ENCODE results near the gene RNF215.
A peak's percentile ranks its signal among the peaks of the same experiment; 100 is the strongest.

RNF215 gene

DNA sequence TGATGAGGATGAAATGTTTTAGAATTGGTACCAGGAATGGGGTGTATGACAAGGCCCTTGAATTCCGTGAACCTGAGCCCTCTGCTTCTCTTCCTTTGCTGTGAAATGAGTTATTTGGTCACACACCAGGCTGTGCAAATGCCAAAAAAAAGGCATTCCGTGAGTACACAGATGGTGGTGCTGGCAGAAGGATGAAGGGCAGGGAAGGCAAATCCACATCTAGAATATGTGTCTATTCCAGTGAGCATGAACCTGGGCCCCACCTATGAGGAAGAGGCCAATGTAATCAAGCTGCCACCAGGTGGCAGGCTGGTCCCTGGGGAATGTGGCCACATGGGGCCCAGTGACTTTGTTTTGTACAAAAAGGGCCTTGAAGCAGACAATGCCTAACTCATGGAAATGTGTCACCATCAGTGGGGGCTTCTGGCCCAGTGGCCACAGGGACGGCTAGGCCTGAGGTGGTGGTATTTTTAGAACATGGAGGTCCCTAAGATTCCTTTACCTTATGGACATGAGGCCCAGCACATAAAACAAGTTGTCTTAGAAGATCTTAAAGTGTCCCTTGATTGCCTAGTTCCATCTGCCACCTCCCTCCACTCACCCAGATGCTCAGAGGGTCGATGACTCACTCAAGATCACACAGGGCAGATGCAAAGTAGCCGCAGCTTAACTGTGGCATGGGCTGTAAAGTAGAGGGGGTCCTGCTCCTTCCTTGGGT is 3.9 kb upstream of the RNF215 start:
- Histone ChIP-seq H3K27me3 (ENCODE audit: control insufficient read depth, insufficient read depth, low read length) (peaks cover 7% of the 10 kb centered on the region), H3K9ac (ENCODE audit: low read length) (no peak overlapping the region)

DNA sequence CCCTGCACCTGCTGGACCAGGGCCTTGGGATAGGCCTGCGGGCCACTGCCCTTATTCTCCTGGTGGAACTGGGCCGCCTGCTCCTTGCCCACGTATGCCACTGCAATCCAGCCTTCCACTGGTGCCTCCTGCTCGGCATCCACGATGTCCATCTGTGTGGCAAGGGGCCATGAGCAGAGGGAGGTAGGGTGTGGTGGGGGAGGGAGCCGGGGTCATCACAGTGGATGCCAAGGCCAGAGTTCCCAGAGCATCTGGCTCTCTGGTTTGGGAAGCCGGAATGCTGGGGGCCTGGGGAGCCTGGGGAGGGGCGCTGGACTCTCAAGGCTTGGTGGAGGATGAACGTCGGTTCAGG is 627 bp downstream of the RNF215 start:
- H3K4me3 ChIP-seq (ENCODE audit: low read length): peak overlapping the region; percentile 70
- peak overlapping the region; percentile 27 for H3K9ac ChIP-seq (ENCODE audit: low read length)
- peaks cover 6% of the 10 kb centered on the region for H3K4me1 ChIP-seq (ENCODE audit: control insufficient read depth, low read depth, low read length)
- H3K27ac ChIP-seq (ENCODE audit: low read length): no peak overlapping the region
- H3K36me3 ChIP-seq (ENCODE audit: control insufficient read depth, low read depth, low read length): peaks cover 6% of the 10 kb centered on the region
- peaks cover 4% of the 10 kb centered on the region for H3K9me3 ChIP-seq (ENCODE audit: control insufficient read depth, low read depth, low read length)
- H3K27me3 ChIP-seq (ENCODE audit: control insufficient read depth, insufficient read depth, low read length): no peaks in the 10 kb centered on the region

More for the DNA sequence above, 3.9 kb upstream of the RNF215 start:
- Histone ChIP-seq H3K9me3 (ENCODE audit: control insufficient read depth, low read depth, low read length) (peaks cover 4% of the 10 kb centered on the region), H3K4me1 (ENCODE audit: control insufficient read depth, low read depth, low read length) (peaks cover 12% of the 10 kb centered on the region), H3K4me3 (ENCODE audit: low read length) (no peak overlapping the region), H3K27ac (ENCODE audit: low read length) (no peak overlapping the region), H3K36me3 (ENCODE audit: control insufficient read depth, low read depth, low read length) (no peaks in the 10 kb centered on the region)

DNA sequence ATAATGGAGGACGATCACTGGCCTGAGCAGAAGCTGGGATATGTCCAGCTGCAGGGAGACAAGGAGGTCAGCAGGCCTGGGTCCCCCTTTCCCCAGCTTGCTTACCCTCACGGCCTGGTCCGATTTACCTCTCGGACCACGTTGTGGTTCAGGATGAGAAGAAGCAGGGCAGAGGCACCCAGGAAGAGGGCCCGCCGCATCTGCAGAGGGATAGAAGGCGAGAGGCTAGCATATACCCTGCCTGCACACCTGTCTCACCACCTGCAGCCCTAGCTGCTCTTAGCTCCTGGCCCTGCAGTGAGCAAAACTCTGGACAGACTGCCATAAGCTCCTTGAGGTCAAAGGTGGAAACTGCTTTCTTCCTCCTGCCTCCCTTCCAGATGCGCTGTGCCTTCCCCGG is 1.3 kb downstream of the RNF215 start:
- peaks cover 10% of the 10 kb centered on the region for H3K36me3 ChIP-seq (ENCODE audit: control insufficient read depth, low read depth, low read length)
- peaks cover 6% of the 10 kb centered on the region for H3K4me1 ChIP-seq (ENCODE audit: control insufficient read depth, low read depth, low read length)
- no peak overlapping the region for H3K27ac ChIP-seq (ENCODE audit: low read length)
- H3K4me3 ChIP-seq (ENCODE audit: low read length): no peak overlapping the region
- H3K9me3 ChIP-seq (ENCODE audit: control insufficient read depth, low read depth, low read length): peaks cover 3% of the 10 kb centered on the region
- H3K9ac ChIP-seq (ENCODE audit: low read length): no peak overlapping the region
- H3K27me3 ChIP-seq (ENCODE audit: control insufficient read depth, insufficient read depth, low read length): no peaks in the 10 kb centered on the region

DNA sequence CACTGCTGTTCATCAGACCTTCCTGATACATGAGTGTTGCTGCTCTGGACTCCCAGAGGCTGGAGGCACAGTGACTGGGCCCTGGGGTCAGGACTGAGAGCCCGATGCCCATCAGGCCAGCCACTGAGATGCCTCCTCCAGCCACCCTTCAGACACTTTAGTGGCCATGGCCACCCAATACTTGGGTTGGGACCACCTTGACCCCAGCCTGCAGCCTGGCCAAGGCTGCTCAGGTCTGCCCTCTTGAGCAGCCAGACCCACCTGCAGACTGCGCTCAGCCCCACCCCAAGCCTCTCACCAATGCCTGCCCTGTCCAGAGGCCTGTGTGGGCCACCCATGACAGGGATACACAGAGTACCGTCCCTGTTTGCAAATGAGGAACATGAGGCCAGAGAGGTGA is 4.2 kb downstream of the RNF215 start:
- H3K4me1 ChIP-seq (ENCODE audit: control insufficient read depth, low read depth, low read length): peaks cover 6% of the 10 kb centered on the region

DNA sequence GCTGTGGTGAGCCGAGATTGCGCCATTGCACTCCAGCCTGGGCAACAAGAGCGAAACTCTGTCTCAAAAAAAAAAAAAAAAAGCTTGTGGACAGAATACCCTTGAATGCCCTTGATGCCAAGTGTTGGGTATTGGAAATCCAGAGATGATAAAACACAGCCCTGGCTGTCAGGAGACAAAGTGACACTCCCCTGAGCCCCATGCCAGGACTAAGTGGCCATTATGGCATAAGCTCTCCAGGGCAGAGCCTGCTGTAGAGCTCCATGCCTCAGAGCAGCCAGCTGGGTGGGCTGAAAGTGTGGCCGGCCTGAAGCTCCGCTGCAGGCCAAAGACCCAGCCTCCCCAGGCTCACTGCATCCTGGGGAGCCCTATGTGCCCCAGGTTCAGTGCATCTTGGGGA is 4.9 kb downstream of the RNF215 start:
- Histone ChIP-seq H3K9ac (ENCODE audit: low read length) (no peak overlapping the region), H3K27ac (ENCODE audit: low read length) (no peak overlapping the region), H3K4me1 (ENCODE audit: control insufficient read depth, low read depth, low read length) (peaks cover 6% of the 10 kb centered on the region), H3K36me3 (ENCODE audit: control insufficient read depth, low read depth, low read length) (peaks cover 16% of the 10 kb centered on the region), H3K9me3 (ENCODE audit: control insufficient read depth, low read depth, low read length) (no peaks in the 10 kb centered on the region), H3K4me3 (ENCODE audit: low read length) (no peak overlapping the region), H3K27me3 (ENCODE audit: control insufficient read depth, insufficient read depth, low read length) (no peaks in the 10 kb centered on the region)

More for the DNA sequence above, 4.2 kb downstream of the RNF215 start:
- peaks cover 10% of the 10 kb centered on the region for H3K36me3 ChIP-seq (ENCODE audit: control insufficient read depth, low read depth, low read length)
- no peaks in the 10 kb centered on the region for H3K27me3 ChIP-seq (ENCODE audit: control insufficient read depth, insufficient read depth, low read length)
- no peak overlapping the region for H3K27ac ChIP-seq (ENCODE audit: low read length)
- H3K9me3 ChIP-seq (ENCODE audit: control insufficient read depth, low read depth, low read length): no peaks in the 10 kb centered on the region
- H3K9ac ChIP-seq (ENCODE audit: low read length): no peak overlapping the region
- no peak overlapping the region for H3K4me3 ChIP-seq (ENCODE audit: low read length)

DNA sequence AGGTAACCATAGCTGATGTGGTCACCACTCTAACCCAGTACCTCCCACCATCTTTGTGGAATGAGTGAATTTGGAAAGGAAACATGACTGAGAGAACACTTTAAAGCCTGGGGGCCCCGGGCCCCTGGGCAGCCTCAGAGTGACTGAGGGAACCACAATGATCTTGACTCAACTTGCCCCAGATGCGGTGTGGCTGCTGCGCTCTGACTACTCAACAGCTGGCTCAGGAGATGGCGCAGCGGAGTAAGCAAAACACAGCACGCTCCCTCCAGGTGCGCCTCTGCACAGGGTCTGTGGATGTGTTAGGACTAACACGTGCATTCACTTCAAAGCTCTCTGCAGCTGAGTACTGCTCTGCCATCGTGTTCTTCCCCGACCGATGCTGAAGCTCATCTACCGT is 5.9 kb downstream of the RNF215 start:
- Histone ChIP-seq H3K4me3 (ENCODE audit: low read length) (no peak overlapping the region), H3K4me1 (ENCODE audit: control insufficient read depth, low read depth, low read length) (peaks cover 2% of the 10 kb centered on the region), H3K27ac (ENCODE audit: low read length) (no peak overlapping the region), H3K36me3 (ENCODE audit: control insufficient read depth, low read depth, low read length) (peaks cover 16% of the 10 kb centered on the region), H3K27me3 (ENCODE audit: control insufficient read depth, insufficient read depth, low read length) (no peaks in the 10 kb centered on the region), H3K9me3 (ENCODE audit: control insufficient read depth, low read depth, low read length) (no peaks in the 10 kb centered on the region), H3K9ac (ENCODE audit: low read length) (no peak overlapping the region)

DNA sequence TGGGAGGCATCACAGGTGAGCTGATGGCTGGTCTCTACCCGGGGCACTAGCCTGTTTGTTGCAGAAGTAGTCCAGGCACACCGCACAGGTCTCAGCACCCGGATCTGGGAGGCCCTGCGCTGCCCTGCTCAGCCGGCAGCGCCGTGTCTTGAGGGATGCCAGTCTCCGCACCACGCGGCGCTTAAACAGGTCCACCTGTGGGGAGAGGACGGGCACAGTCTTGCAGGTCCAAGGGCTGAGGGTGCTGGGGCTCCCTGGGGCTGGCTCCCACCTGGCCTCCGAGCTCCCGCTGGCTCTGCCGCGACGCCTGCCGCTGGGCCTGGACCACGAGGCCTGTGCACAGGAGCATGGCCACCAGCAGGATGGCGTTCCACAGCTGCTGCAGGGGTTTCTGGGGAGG is 7.2 kb downstream of the RNF215 start:
- Histone ChIP-seq H3K4me3 (ENCODE audit: low read length) (no peak overlapping the region), H3K36me3 (ENCODE audit: control insufficient read depth, low read depth, low read length) (peaks cover 16% of the 10 kb centered on the region), H3K27ac (ENCODE audit: low read length) (no peak overlapping the region), H3K27me3 (ENCODE audit: control insufficient read depth, insufficient read depth, low read length) (no peaks in the 10 kb centered on the region), H3K4me1 (ENCODE audit: control insufficient read depth, low read depth, low read length) (no peaks in the 10 kb centered on the region), H3K9ac (ENCODE audit: low read length) (no peak overlapping the region), H3K9me3 (ENCODE audit: control insufficient read depth, low read depth, low read length) (no peaks in the 10 kb centered on the region)

DNA sequence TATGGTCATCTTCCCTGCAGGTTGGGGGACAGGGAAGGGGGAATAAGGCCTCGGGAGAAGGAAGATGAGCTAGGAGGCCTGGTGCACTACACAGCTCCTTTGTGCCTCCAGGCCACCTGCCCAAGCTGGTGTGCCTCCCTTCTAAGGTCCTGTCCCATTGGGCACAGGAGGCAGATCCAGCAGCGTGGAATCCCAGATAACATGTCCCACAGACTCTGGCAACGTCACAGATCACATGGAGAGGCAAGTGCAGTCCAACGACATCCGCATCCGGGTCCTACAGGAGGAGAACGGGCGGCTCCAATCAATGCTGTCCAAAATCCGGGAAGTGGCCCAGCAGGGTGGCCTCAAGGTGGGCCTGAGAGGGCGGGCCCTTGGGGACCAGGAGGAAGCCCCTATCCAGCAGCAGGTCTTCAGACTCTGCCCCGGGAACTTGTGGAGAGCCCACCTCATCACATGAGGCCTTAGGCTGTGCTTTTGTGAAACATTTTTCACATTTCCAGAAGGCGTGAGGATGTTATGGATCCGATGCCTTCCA is 11.8 kb downstream of the RNF215 start:
- Histone ChIP-seq H3K9ac (ENCODE audit: low read length) (no peak overlapping the region), H3K4me1 (ENCODE audit: control insufficient read depth, low read depth, low read length) (no peaks in the 10 kb centered on the region), H3K36me3 (ENCODE audit: control insufficient read depth, low read depth, low read length) (peaks cover 6% of the 10 kb centered on the region), H3K9me3 (ENCODE audit: control insufficient read depth, low read depth, low read length) (no peaks in the 10 kb centered on the region), H3K27me3 (ENCODE audit: control insufficient read depth, insufficient read depth, low read length) (no peaks in the 10 kb centered on the region), H3K27ac (ENCODE audit: low read length) (no peak overlapping the region), H3K4me3 (ENCODE audit: low read length) (no peak overlapping the region)

DNA sequence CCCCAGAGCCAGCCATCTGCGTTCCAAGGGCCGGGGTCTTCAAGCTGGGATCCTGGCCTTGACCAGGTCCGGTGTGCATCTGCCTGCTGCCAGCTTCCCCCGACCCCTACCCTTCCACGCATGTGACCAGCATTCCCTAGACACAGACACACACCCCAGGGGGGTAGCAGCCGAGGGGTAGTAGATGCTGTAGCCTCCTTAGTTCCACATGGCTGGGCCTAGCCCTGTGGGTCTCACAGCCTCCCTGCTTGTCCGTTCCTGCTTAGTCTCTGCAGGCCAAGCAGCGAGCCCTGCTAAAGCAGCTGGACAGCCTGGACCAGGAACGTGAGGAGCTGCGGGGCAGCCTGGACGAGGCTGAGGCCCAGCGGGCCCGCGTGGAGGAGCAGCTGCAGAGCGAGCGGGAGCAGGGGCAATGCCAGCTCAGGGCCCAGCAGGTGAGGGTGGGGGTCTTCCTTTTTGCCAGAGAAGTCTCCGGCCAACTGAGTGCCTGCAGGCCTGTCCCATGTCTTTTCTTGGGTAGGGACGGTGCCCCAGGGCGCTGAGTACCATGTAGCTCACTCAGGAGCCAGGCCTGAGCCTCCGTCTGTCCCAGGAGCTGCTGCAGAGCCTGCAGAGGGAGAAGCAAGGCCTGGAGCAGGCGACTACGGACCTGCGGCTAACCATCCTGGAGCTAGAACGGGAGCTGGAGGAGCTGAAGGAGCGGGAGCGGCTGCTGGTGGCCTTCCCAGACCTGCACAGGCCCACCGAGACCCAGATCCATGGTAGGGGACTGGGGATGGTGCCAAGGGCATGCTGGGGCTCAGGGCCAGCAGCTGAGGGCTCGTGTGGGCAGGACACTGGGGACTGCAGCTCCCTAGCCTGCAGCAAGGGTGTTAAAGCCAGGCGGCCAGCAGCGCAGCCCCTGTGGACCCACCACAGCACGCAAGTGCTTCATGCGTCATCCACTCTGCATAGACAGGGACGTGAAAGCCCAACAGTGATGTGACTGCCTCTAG is 13.6 kb downstream of the RNF215 start:
- no peak overlapping the region for H3K4me3 ChIP-seq (ENCODE audit: low read length)
- H3K36me3 ChIP-seq (ENCODE audit: control insufficient read depth, low read depth, low read length): peaks cover 6% of the 10 kb centered on the region
- no peaks in the 10 kb centered on the region for H3K27me3 ChIP-seq (ENCODE audit: control insufficient read depth, insufficient read depth, low read length)
- H3K27ac ChIP-seq (ENCODE audit: low read length): no peak overlapping the region
- no peaks in the 10 kb centered on the region for H3K9me3 ChIP-seq (ENCODE audit: control insufficient read depth, low read depth, low read length)
- no peaks in the 10 kb centered on the region for H3K4me1 ChIP-seq (ENCODE audit: control insufficient read depth, low read depth, low read length)
- H3K9ac ChIP-seq (ENCODE audit: low read length): no peak overlapping the region

DNA sequence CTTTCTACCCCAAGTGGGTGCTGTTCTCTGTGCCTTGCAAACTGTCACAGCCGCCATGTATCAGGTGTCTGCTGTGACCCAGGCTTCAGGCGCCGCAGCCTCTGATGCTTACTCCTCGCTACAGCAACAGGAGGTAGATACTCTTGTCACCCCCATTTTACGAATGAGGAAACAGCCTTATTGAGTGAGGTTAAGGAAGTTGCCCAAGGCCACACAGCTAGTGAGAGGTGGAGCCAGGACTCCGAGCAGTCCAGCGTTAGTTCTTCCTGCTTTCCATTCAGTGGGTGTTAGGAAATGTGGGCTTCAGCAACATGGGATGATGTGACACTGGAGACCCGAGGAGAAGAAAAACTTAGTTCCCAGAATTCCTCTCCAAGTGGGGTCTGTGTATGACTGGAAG is 14.3 kb downstream of the RNF215 start:
- Histone ChIP-seq H3K9ac (ENCODE audit: low read length) (no peak overlapping the region), H3K9me3 (ENCODE audit: control insufficient read depth, low read depth, low read length) (no peaks in the 10 kb centered on the region), H3K36me3 (ENCODE audit: control insufficient read depth, low read depth, low read length) (peaks cover 6% of the 10 kb centered on the region), H3K27me3 (ENCODE audit: control insufficient read depth, insufficient read depth, low read length) (no peaks in the 10 kb centered on the region), H3K4me1 (ENCODE audit: control insufficient read depth, low read depth, low read length) (no peaks in the 10 kb centered on the region), H3K27ac (ENCODE audit: low read length) (no peak overlapping the region), H3K4me3 (ENCODE audit: low read length) (no peak overlapping the region)

DNA sequence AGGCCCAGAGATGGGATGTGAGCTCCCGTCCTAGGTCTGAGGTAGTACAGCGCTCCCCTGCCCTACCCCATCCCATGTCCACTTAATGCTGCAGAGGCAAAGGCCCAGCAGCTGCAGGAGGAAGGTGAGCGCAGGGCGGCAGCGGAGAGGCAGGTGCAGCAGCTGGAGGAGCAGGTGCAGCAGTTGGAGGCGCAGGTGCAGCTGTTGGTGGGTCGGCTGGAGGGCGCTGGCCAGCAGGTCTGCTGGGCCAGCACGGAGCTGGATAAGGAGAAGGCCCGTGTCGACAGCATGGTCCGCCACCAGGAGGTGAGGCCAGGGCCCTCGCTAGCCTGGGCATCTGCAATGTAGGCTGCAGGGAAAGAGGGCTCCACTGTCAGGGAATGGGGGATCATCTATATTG is 15.2 kb downstream of the RNF215 start:
- H3K36me3 ChIP-seq (ENCODE audit: control insufficient read depth, low read depth, low read length): no peaks in the 10 kb centered on the region
- H3K9ac ChIP-seq (ENCODE audit: low read length): no peak overlapping the region
- H3K27me3 ChIP-seq (ENCODE audit: control insufficient read depth, insufficient read depth, low read length): no peaks in the 10 kb centered on the region
- H3K9me3 ChIP-seq (ENCODE audit: control insufficient read depth, low read depth, low read length): no peaks in the 10 kb centered on the region
- no peaks in the 10 kb centered on the region for H3K4me1 ChIP-seq (ENCODE audit: control insufficient read depth, low read depth, low read length)
- no peak overlapping the region for H3K27ac ChIP-seq (ENCODE audit: low read length)
- H3K4me3 ChIP-seq (ENCODE audit: low read length): no peak overlapping the region
